HepG2 (cell line): ENCODE data around the gene CD80. TPM values are rescaled to one million over a fixed set of nuclear protein-coding genes. Genes with fewer than 3 reads are reported as not detected.
A peak's percentile ranks its signal among the peaks of the same experiment; 100 is the strongest.

Experiments
- ATAC-seq: fragments of 200-7000 bp; cut with Tn5 transposase; 3 replicates; pipeline ENCODE4 v1.9.1; 2020; ENCODE audit warnings: mild to moderate bottlenecking, moderate library complexity
- BruUV-seq: library from RNA; stranded (reverse); fragments of 400-500 nt; replicated peaks from 2 replicates; lab custom pipeline; 2021; lab: Mats Ljungman, UMichigan
- CTCF ChIA-PET: fragments of 300-600 bp; formaldehyde crosslinking; extraction: SDS; loops from one replicate; lab custom pipeline; 2021; ENCODE audit warnings: low total read pairs, inconsistent platforms, low intra/inter-chr PET ratio; lab: Yijun Ruan, JAX
- POLR2A ChIA-PET: fragments of 350-600 bp; sonication (Branson Sonifier 250); formaldehyde crosslinking; loops from one replicate; lab custom pipeline; 2020; ENCODE audit warnings: antibody characterized with exemption, inconsistent platforms; lab: Yijun Ruan, JAX
- DNase-seq: peaks from one replicate; pipeline ENCODE4 v3.0.0-alpha.2; 2015; ENCODE audit warnings: low spot score
- FAIRE-seq: peaks from 3 replicates; lab custom pipeline; 2011; peaks lifted over from hg19 to GRCh38; lab: Jason Lieb, UNC
- H2AFZ ChIP-seq: one replicate; pipeline ENCODE4 v1.6.1; 2011; ENCODE audit warnings: low read length, inconsistent platforms
- H3K27ac ChIP-seq: fragments of 300-600 bp; 3 replicates; pipeline ENCODE4 v1.8.0; 2011; ENCODE audit warnings: mixed run types, mild to moderate bottlenecking, mixed read lengths, low read length, inconsistent platforms; ENCODE audit not compliant: insufficient read depth; ENCODE audit errors: extremely low read length
- H3K27me3 ChIP-seq, 2 experiments: fragments of 200-600 bp in 1 of 2; 2 replicates in 1 of 2; 3 replicates in 1 of 2; pipeline versions ENCODE4 v1.6.0 to v1.8.0; 2011; ENCODE audit warnings: low read length in 2 of 2, mild to moderate bottlenecking in 2 of 2, moderate library complexity in 2 of 2, inconsistent platforms in 1 of 2; ENCODE audit not compliant: insufficient read depth in 2 of 2, control insufficient read depth in 1 of 2
- H3K36me3 ChIP-seq, 2 experiments: fragments of 200-600 bp in 1 of 2; replicated peaks in 1 of 2; 2 replicates in 1 of 2; 3 replicates in 1 of 2; pipeline versions ENCODE4 v1.5.1 to v1.8.0; 2011; ENCODE audit warnings: low read length in 2 of 2, inconsistent platforms in 1 of 2; ENCODE audit not compliant: insufficient read depth in 2 of 2, control insufficient read depth in 1 of 2
- H3K4me1 ChIP-seq: 2 replicates; pipeline ENCODE4 v1.5.1; 2012; ENCODE audit warnings: low read length, inconsistent platforms; ENCODE audit not compliant: insufficient read depth
- H3K4me2 ChIP-seq: 2 replicates; pipeline ENCODE4 v1.6.0; 2011; ENCODE audit warnings: low read depth, low read length, inconsistent platforms
- H3K4me3 ChIP-seq, 3 experiments: fragments of 200-600 bp in 1 of 3; sonication (generic), shearing (Covaris generic) in 1 of 3; replicated peaks in 1 of 3; 2 replicates each; pipeline ENCODE4 v1.5.1; 2011 to 2016; ENCODE audit warnings: low read length in 3 of 3, inconsistent platforms in 2 of 3, low read depth in 2 of 3, mild to moderate bottlenecking in 2 of 3, control low read depth in 1 of 3, mixed read lengths in 1 of 3; ENCODE audit not compliant: insufficient read depth in 1 of 3
- H3K79me2 ChIP-seq: one replicate; pipeline ENCODE4 v1.6.1; 2011; ENCODE audit warnings: low read length, inconsistent platforms; ENCODE audit not compliant: insufficient read depth
- H3K9ac ChIP-seq: 2 replicates; pipeline ENCODE4 v1.6.0; 2011; ENCODE audit warnings: mild to moderate bottlenecking, low read depth, low read length, inconsistent platforms; ENCODE audit not compliant: insufficient read depth
- H3K9me3 ChIP-seq: 2 replicates; pipeline ENCODE4 v1.5.1; 2012; ENCODE audit warnings: mild to moderate bottlenecking, low read length
- H4K20me1 ChIP-seq: 2 replicates; pipeline ENCODE4 v1.6.0; 2011; ENCODE audit warnings: inconsistent platforms, mild to moderate bottlenecking, low read length, moderate library complexity; ENCODE audit not compliant: insufficient read depth
- ARID4A ChIP-seq: sonication (generic); formaldehyde crosslinking; IDR thresholded peaks from 2 replicates; pipeline ENCODE4 v1.5.0; 2020; ENCODE audit warnings: mild to moderate bottlenecking, missing genetic modification reagents, borderline replicate concordance
- EHMT2 ChIP-seq: fragments of 200-600 bp; sonication (generic); IDR thresholded peaks from 2 replicates; pipeline ENCODE4 v1.7.0; 2017; ENCODE audit warnings: antibody characterized with exemption, low read depth, low read length, borderline replicate concordance
- ELK4 ChIP-seq: sonication (generic); formaldehyde crosslinking; IDR thresholded peaks from 2 replicates; pipeline ENCODE4 v1.9.0; 2021; ENCODE audit warnings: missing genetic modification reagents, borderline replicate concordance
- FLYWCH1 ChIP-seq: sonication (generic); formaldehyde crosslinking; IDR thresholded peaks from 2 replicates; pipeline ENCODE4 v1.8.1; 2023; ENCODE audit warnings: mild to moderate bottlenecking, missing genetic modification reagents
- FOXM1 ChIP-seq: sonication (generic); formaldehyde crosslinking; IDR thresholded peaks from 2 replicates; pipeline ENCODE4 v1.5.0; 2020; ENCODE audit warnings: missing genetic modification reagents
- ISL2 ChIP-seq: sonication (generic); formaldehyde crosslinking; IDR thresholded peaks from 2 replicates; pipeline ENCODE4 v1.5.0; 2020; ENCODE audit warnings: missing genetic modification reagents
- KLF9 ChIP-seq: IDR thresholded peaks from 2 replicates; pipeline ENCODE4 v1.6.1; 2016; ENCODE audit warnings: low read depth
- MED1 ChIP-seq: sonication (generic); formaldehyde crosslinking; IDR thresholded peaks from 2 replicates; pipeline ENCODE4 v1.4.0; 2020; ENCODE audit warnings: missing genetic modification reagents
- NR2F6 ChIP-seq, 2 experiments: IDR thresholded peaks; 2 replicates each; pipeline ENCODE4 v1.6.1; 2016; ENCODE audit warnings: antibody characterized with exemption in 1 of 2, mild to moderate bottlenecking in 1 of 2
- PITX1 ChIP-seq: sonication (generic); formaldehyde crosslinking; IDR thresholded peaks from 2 replicates; pipeline ENCODE4 v1.5.1; 2020; ENCODE audit warnings: mild to moderate bottlenecking, missing genetic modification reagents
- RFX3 ChIP-seq: IDR thresholded peaks from 2 replicates; pipeline ENCODE4 v1.6.1; 2016; ENCODE audit warnings: missing biosample characterization, missing genetic modification reagents
- RFX5 ChIP-seq: IDR thresholded peaks from 2 replicates; pipeline ENCODE4 v1.6.1; 2011; ENCODE audit warnings: low read depth, low read length, improper control_type of control experiment
- SMAD3 ChIP-seq: sonication (generic); formaldehyde crosslinking; IDR thresholded peaks from 2 replicates; pipeline ENCODE4 v1.4.0; 2020; ENCODE audit warnings: missing genetic modification reagents
- SOX6 ChIP-seq, 2 experiments: fragments of 450-650 bp in 1 of 2; sonication (generic) in 1 of 2; formaldehyde crosslinking in 1 of 2; IDR thresholded peaks; 2 replicates each; pipeline versions ENCODE4 v1.4.0 to v1.6.1; 2017 to 2020; ENCODE audit warnings: antibody characterized with exemption in 1 of 2, mild to moderate bottlenecking in 1 of 2, missing genetic modification reagents in 1 of 2
- U2AF2 ChIP-seq: fragments of 200-400 bp; formaldehyde crosslinking; IDR thresholded peaks from 2 replicates; pipeline ENCODE4 v1.6.1; 2017; ENCODE audit warnings: low read depth, mild to moderate bottlenecking, low read length
- ZBTB7B ChIP-seq: sonication (generic); formaldehyde crosslinking; IDR thresholded peaks from 2 replicates; pipeline ENCODE4 v1.4.0; 2020; ENCODE audit warnings: missing genetic modification reagents
- ZNF605 ChIP-seq: sonication (generic); formaldehyde crosslinking; IDR thresholded peaks from 2 replicates; pipeline ENCODE4 v1.8.0; 2022; ENCODE audit warnings: mild to moderate bottlenecking, missing genetic modification reagents
- ZNF644 ChIP-seq: IDR thresholded peaks from 2 replicates; pipeline ENCODE4 v1.6.1; 2016; ENCODE audit warnings: low read depth
- ZNF660 ChIP-seq: sonication (generic); formaldehyde crosslinking; IDR thresholded peaks from 2 replicates; pipeline ENCODE4 v1.5.1; 2020; ENCODE audit warnings: mild to moderate bottlenecking, low read depth, missing genetic modification reagents, borderline replicate concordance
- ZNF788 ChIP-seq: sonication (generic); formaldehyde crosslinking; IDR thresholded peaks from 2 replicates; pipeline ENCODE4 v1.5.0; 2020; ENCODE audit warnings: mild to moderate bottlenecking, missing genetic modification reagents, borderline replicate concordance
- WGBS: methylation state at CpG from one replicate; pipeline ENCODE4 v1.1.6; 2017; ENCODE audit warnings: low lambda C conversion rate; 5-methylcytosine and 5-hydroxymethylcytosine counted together
- in situ Hi-C: cut with HindIII; loops from 2 replicates; pipeline ENCODE4 v1.10.0; 2017; ENCODE audit warnings: low pct_unique_long_range_greater_than_20kb; ENCODE audit not compliant: extremely low pct_ligation_motif_present
- intact Hi-C: fragments of 100-400 bp; cut with micrococcal nuclease; formaldehyde crosslinking; loops from one replicate; pipeline ENCODE4 v1.10.0; 2022; ENCODE audit not compliant: unreplicated experiment
- polyA plus RNA-seq, 8 experiments: library from polyadenylated mRNA; depleted of rRNA in 3 of 8; stranded (reverse) in 7 of 8; unstranded in 1 of 8; fragments of >200 nt; fragmentation: Illumina TruSeq in 4 of 8; extraction: Trizol in 4 of 8; gene quantifications; 2 replicates each; pipeline versions ENCODE4 v1.2.1 to v1.2.3, GENCODE V29; 2011 to 2016; ENCODE audit warnings: low read depth in 4 of 8, missing spikeins in 1 of 8, mixed read lengths in 1 of 8; ENCODE audit not compliant: insufficient read depth in 1 of 8
- total RNA-seq, 5 experiments: library from RNA; depleted of rRNA; stranded (reverse); fragments of >200 nt; fragmentation: Illumina TruSeq; extraction: Trizol; gene quantifications; 2 replicates each; pipeline ENCODE4 v1.2.3, GENCODE V29; 2016; ENCODE audit warnings: low read depth in 1 of 5

The CD80 gene
- total and polyA plus RNA-seq, 2 of the 13 experiments (the other 11 are each of a cell fraction or from before 2014, with no cell fraction given) = not detected

GRCh38 chr3:119596398-119596797, 37.0 kb upstream of the CD80 start:
- H3K9ac ChIP-seq = no peak overlapping the region
- H3K9me3 ChIP-seq = no peaks in the 10 kb centered on the region
- H3K27me3 ChIP-seq = no peaks in the 10 kb centered on the region; a peak in 1 of 5 replicates
- FAIRE-seq = no peak
- in situ Hi-C loops = no loop called here
- CTCF ChIA-PET = no interaction called here
- no TSS peak for BruUV-seq
- intact Hi-C loops = no loop called here
- no peak for ATAC-seq
- no peak overlapping the region for H3K27ac ChIP-seq
- 61% methylated on average over 6 of the region's 6 CpGs for WGBS
- H3K79me2 ChIP-seq = no peaks in the 10 kb centered on the region
- H3K4me2 ChIP-seq = peak overlapping the region; percentile 72; the same call in 1 of the 2 replicates
- TF ChIP-seq ARID4A (CRISPR knock-in tag) = no peak
- no peak for TF ChIP-seq ZNF660 (CRISPR knock-in tag)
- no peak for TF ChIP-seq RFX3 (CRISPR knock-in tag)
- no peak for TF ChIP-seq FLYWCH1 (CRISPR knock-in tag)
- no peak for TF ChIP-seq PITX1
- no peak for TF ChIP-seq RFX5
- no peak for TF ChIP-seq SMAD3 (CRISPR knock-in tag)
- TF ChIP-seq KLF9 (CRISPR knock-in tag) = no peak
- no peak for TF ChIP-seq ELK4
- no peak for TF ChIP-seq NR2F6 (IDR thresholded peaks at IDR 0.05)
- TF ChIP-seq NR2F6 (CRISPR knock-in tag; IDR thresholded peaks at IDR 0.05) = no peak
- no peak for TF ChIP-seq ISL2 (CRISPR knock-in tag)
- TF ChIP-seq ZBTB7B = no peak
- TF ChIP-seq SOX6 (IDR thresholded peaks at IDR 0.05) = no peak
- no peak for TF ChIP-seq SOX6 (CRISPR knock-in tag; IDR thresholded peaks at IDR 0.05)
- TF ChIP-seq FOXM1 = no peak
- TF ChIP-seq ZNF644 (CRISPR knock-in tag) = no peak
- TF ChIP-seq ZNF788 = no peak
- no peak for TF ChIP-seq MED1 (CRISPR knock-in tag)
- TF ChIP-seq ZNF605 (CRISPR knock-in tag) = no peak
- no peak for TF ChIP-seq U2AF2
- TF ChIP-seq EHMT2 = no peak
- H3K4me3 ChIP-seq = no peak overlapping the region
- DNase-seq = no peak
- no peaks in the 10 kb centered on the region for H3K36me3 ChIP-seq
- POLR2A ChIA-PET = no interaction called here
- no peak overlapping the region for H2AFZ ChIP-seq
- peaks cover 21% of the 10 kb centered on the region; the same call in 1 of the 2 replicates for H3K4me1 ChIP-seq
- H4K20me1 ChIP-seq = no peaks in the 10 kb centered on the region
